Activated naive CD8-positive, alpha-beta T cell (primary cell): ENCODE measurements around the gene SNAPIN.
"Not testable (repeated sequence)": the region's sequence is repeated elsewhere in the genome, so short reads cannot be mapped to it uniquely, and the experiment has no call there.

Source experiments
- H3K27ac Mint-ChIP-seq: one replicate; pipeline ENCODE4 v1.8.0; 2021; ENCODE audit warnings: mixed read lengths
- H3K27me3 Mint-ChIP-seq: one replicate; pipeline ENCODE4 v1.8.0; 2021; ENCODE audit warnings: mixed read lengths
- H3K36me3 Mint-ChIP-seq: one replicate; pipeline ENCODE4 v1.8.0; 2021; ENCODE audit warnings: mixed read lengths
- H3K4me1 Mint-ChIP-seq: one replicate; pipeline ENCODE4 v1.8.0; 2021; ENCODE audit warnings: low read depth, mixed read lengths
- H3K4me3 Mint-ChIP-seq: one replicate; pipeline ENCODE4 v1.8.0; 2021; ENCODE audit warnings: mild to moderate bottlenecking, mixed read lengths
- H3K9me3 Mint-ChIP-seq: one replicate; pipeline ENCODE4 v1.8.0; 2021; ENCODE audit warnings: low read depth, mixed read lengths

SNAPIN gene

GRCh38 chr1:153671628-153672353, 13.3 kb downstream of the SNAPIN start:
- not testable (repeated sequence) for H3K4me3 Mint-ChIP-seq, H3K9me3 Mint-ChIP-seq, H3K27me3 Mint-ChIP-seq
- Mint-ChIP-seq H3K36me3 (peaks cover 11% of the 10 kb centered on the region), H3K4me1 (peaks cover 29% of the 10 kb centered on the region), H3K27ac (peak overlapping the region; percentile 73)

DNA sequence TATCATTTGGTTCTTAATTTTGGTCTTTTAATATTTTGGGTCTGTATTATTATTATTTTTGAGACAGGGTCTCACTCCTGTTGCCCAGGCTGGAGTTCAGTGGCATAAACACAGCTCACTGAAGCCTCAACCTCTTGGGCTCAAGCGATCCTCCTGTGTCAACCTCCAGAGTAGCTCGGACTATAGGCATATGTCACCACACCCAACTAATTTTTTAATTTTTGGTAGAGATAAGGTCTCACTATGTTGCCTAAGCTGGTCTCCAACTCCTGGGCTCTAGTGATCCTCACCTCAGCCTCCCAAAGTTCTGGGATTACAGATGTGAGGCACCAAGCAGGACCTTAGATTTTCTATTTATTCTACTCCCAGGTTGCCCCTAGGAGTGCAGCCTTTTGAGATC, 15.0 kb downstream of the SNAPIN start:
- peaks cover 8% of the 10 kb centered on the region for H3K36me3 Mint-ChIP-seq
- H3K4me1 Mint-ChIP-seq, result peaks cover 29% of the 10 kb centered on the region
- no peaks in the 10 kb centered on the region for H3K9me3 Mint-ChIP-seq
- no peak overlapping the region for H3K27ac Mint-ChIP-seq
- H3K27me3 Mint-ChIP-seq, result peaks cover 14% of the 10 kb centered on the region
- no peak overlapping the region for H3K4me3 Mint-ChIP-seq

DNA sequence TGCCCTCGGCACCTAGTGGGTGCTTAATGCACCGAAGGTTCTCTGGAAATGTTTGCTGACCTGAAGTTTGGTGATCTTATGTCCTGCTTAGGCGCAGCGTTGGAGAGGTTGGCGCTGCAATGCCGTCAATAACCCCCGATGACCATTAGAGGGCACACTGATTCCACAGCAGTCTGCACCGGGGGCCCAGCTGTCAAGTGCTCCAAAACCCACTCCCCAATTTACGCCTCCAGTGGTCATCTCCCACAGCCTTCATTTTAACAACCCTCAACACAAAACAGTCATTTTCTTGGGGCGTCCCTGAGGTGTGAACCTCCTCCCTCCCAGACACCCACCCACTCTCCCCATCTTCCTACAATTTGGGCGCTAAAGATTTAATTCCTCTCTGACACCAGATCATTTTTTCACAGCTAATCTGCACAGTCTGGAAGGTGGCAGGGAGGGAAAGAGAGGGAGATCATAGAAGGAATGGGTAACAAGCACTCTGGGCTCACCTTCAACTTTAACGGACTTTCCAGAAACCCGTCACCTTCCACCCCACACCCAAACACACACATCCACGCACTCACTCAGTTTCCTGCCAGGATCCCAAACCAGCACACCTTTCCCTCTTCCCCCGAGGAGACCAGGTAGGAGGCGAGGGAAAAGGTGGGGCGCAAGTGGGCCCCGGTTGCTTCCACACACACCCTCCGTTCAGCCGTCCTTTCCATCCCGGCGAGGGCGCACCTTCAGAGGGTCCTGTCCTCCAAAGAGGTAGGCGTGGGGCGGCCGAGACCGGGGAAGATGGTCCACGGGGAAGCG, 19.4 kb downstream of the SNAPIN start:
- Mint-ChIP-seq H3K27me3 (peaks cover 26% of the 10 kb centered on the region), H3K27ac (no peak overlapping the region), H3K36me3 (no peaks in the 10 kb centered on the region), H3K4me3 (peak overlapping the region; percentile 76), H3K4me1 (peaks cover 19% of the 10 kb centered on the region), H3K9me3 (no peaks in the 10 kb centered on the region)

GRCh38 chr1:153678519-153679336, 20.2 kb downstream of the SNAPIN start, which contains the start of gene NPR1:
Gene NPR1, plus strand, starts transcription at chr1:153678688. Its CDS starts 421 bp downstream, at chr1:153679109.
- H3K27ac Mint-ChIP-seq, result no peak within 1 kb of the TSS
- H3K36me3 Mint-ChIP-seq, result no peaks in the 10 kb centered on the region
- H3K9me3 Mint-ChIP-seq, result no peaks in the 10 kb centered on the region
- H3K27me3 Mint-ChIP-seq, result peaks cover 26% of the 10 kb centered on the region
- peak within 1 kb of the TSS; percentile 78 for H3K4me3 Mint-ChIP-seq
- H3K4me1 Mint-ChIP-seq, result peaks cover 19% of the 10 kb centered on the region

GRCh38 chr1:153679337-153680119, 21.0 kb downstream of the SNAPIN start:
- Mint-ChIP-seq H3K4me1 (peaks cover 19% of the 10 kb centered on the region), H3K9me3 (no peaks in the 10 kb centered on the region), H3K36me3 (no peaks in the 10 kb centered on the region), H3K4me3 (peak overlapping the region; percentile 78), H3K27me3 (peaks cover 26% of the 10 kb centered on the region), H3K27ac (no peak overlapping the region)

GRCh38 chr1:153680120-153680403, 21.6 kb downstream of the SNAPIN start:
- Mint-ChIP-seq H3K36me3 (no peaks in the 10 kb centered on the region), H3K9me3 (no peaks in the 10 kb centered on the region), H3K27me3 (peaks cover 26% of the 10 kb centered on the region), H3K4me1 (peaks cover 19% of the 10 kb centered on the region), H3K27ac (no peak overlapping the region), H3K4me3 (peak overlapping the region; percentile 78)

GRCh38 chr1:153682730-153683129, 24.2 kb downstream of the SNAPIN start:
- peaks cover 17% of the 10 kb centered on the region for H3K27me3 Mint-ChIP-seq
- H3K36me3 Mint-ChIP-seq, result no peaks in the 10 kb centered on the region
- H3K4me3 Mint-ChIP-seq, result no peak overlapping the region
- no peaks in the 10 kb centered on the region for H3K9me3 Mint-ChIP-seq
- H3K27ac Mint-ChIP-seq, result no peak overlapping the region
- H3K4me1 Mint-ChIP-seq, result peaks cover 15% of the 10 kb centered on the region

DNA sequence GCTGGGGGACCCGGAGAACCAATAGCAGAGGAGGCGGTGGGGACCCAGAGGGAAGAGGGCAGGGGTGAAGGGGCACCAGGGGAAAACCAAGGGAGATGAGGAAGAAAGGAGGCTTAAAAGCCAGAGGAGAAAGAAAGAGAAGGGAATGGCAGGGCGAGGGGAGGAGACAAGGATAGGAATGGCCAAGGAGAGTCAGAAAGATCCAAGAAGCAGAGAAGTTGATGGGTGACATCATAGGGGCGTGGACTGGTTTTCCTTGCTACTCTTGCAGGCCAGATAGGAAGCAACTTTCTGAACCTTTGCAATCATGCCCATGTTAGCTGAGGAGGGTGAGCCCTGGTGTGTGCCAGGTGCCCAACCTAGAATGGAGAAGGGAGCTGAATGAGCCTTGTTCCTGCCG, 25.4 kb downstream of the SNAPIN start:
- H3K4me3 Mint-ChIP-seq, result no peak overlapping the region
- no peaks in the 10 kb centered on the region for H3K36me3 Mint-ChIP-seq
- no peak overlapping the region for H3K27ac Mint-ChIP-seq
- no peaks in the 10 kb centered on the region for H3K9me3 Mint-ChIP-seq
- peaks cover 6% of the 10 kb centered on the region for H3K4me1 Mint-ChIP-seq
- H3K27me3 Mint-ChIP-seq, result peaks cover 10% of the 10 kb centered on the region

DNA sequence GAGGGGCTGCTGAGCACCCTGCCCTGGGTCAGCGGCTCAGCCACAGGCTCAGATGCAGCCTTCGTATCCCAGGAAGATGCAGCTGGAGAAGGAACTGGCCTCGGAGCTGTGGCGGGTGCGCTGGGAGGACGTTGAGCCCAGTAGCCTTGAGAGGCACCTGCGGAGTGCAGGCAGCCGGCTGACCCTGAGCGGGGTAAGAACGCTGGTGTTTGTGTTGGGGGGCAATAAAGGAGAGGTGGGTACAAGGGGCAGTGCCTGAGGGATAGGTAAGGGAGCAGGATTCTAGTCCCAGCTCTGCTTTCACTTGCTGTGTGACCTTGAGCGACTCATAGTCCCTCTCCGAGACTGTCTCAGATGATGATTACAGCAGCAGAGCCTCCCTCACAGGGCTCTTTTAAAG, 26.4 kb downstream of the SNAPIN start:
- H3K4me3 Mint-ChIP-seq, result no peak overlapping the region
- H3K4me1 Mint-ChIP-seq, result peaks cover 5% of the 10 kb centered on the region
- no peaks in the 10 kb centered on the region for H3K9me3 Mint-ChIP-seq
- H3K27ac Mint-ChIP-seq, result no peak overlapping the region
- H3K36me3 Mint-ChIP-seq, result no peaks in the 10 kb centered on the region
- peaks cover 10% of the 10 kb centered on the region for H3K27me3 Mint-ChIP-seq

DNA sequence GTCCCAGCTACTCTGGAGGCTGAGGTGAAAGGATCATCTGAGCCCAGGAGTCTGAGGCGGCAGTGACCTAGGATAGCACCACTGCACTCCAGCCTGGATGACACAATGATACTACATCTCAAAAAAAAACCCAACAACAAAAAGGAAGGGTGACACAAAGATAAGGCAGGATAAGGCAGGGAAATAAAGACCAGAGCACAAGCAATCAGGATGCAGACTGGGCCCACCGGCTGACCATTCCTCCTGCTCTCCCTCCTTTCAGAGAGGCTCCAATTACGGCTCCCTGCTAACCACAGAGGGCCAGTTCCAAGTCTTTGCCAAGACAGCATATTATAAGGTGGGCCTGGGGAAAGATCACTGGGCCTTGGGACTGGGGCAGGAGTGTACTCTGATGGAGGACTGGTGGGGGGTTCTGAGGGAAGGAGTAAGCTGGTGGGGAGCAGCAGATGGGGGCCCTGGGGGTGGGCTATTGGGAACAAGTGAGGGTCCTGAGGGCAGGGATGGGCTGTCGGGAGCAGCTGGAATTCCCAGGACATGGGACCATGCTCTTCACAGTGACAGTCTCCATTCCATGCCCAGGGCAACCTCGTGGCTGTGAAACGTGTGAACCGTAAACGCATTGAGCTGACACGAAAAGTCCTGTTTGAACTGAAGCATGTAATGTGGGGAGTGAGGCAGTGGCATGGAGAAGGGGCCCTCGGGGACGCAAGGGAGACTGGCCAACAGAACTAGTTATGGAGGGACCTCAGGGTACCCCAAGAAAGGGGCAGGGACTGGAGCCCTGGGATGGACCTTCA, 27.2 kb downstream of the SNAPIN start:
- H3K36me3 Mint-ChIP-seq, result no peaks in the 10 kb centered on the region
- no peaks in the 10 kb centered on the region for H3K9me3 Mint-ChIP-seq
- H3K27ac Mint-ChIP-seq, result no peak overlapping the region
- H3K4me1 Mint-ChIP-seq, result peaks cover 7% of the 10 kb centered on the region
- H3K4me3 Mint-ChIP-seq, result no peak overlapping the region
- peaks cover 6% of the 10 kb centered on the region for H3K27me3 Mint-ChIP-seq

DNA sequence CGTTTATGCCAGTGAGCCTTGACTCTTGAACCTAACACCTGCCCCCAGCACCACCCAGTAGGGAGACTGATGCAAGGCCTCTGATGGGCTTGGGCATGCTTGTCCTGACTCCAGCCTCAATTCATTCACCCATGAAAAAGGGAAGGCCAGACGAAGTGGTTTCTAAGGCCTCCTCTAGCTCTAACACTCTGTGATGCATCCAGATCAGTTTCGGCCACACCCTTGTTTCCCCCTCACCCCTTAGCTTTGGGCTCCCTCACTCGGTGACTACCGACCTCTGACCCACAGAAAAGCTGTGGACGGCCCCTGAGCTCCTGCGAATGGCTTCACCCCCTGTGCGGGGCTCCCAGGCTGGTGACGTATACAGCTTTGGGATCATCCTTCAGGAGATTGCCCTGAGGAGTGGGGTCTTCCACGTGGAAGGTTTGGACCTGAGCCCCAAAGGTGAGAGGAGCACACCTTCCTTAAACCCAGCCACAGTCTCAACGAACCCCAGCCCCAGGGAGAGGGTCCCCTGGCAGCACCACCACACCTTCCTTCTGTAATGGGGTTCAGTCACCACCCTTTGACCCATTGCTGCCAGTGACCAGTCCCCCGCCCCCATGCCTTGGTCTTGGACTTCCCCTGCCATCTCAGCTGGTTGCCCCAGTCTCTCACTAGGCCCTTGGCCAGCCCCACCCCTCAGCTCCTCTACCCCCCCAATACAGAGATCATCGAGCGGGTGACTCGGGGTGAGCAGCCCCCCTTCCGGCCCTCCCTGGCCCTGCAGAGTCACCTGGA, 29.0 kb downstream of the SNAPIN start:
- Mint-ChIP-seq H3K9me3 (no peaks in the 10 kb centered on the region), H3K4me1 (peaks cover 12% of the 10 kb centered on the region), H3K27ac (no peak overlapping the region), H3K4me3 (no peak overlapping the region), H3K27me3 (no peaks in the 10 kb centered on the region), H3K36me3 (no peaks in the 10 kb centered on the region)

- no peaks in the 10 kb centered on the region for H3K27me3 Mint-ChIP-seq
- no peak overlapping the region for H3K4me3 Mint-ChIP-seq
- H3K9me3 Mint-ChIP-seq, result no peaks in the 10 kb centered on the region
- no peaks in the 10 kb centered on the region for H3K36me3 Mint-ChIP-seq
- H3K4me1 Mint-ChIP-seq, result peaks cover 12% of the 10 kb centered on the region
- H3K27ac Mint-ChIP-seq, result no peak overlapping the region
These were observed 29.8 kb downstream of the SNAPIN start for GRCh38 chr1:153688276-153688675.

- Mint-ChIP-seq H3K4me1 (peaks cover 12% of the 10 kb centered on the region), H3K36me3 (no peaks in the 10 kb centered on the region), H3K4me3 (no peak overlapping the region), H3K27ac (no peak overlapping the region), H3K9me3 (no peaks in the 10 kb centered on the region), H3K27me3 (no peaks in the 10 kb centered on the region)
These were observed 30.3 kb downstream of the SNAPIN start for GRCh38 chr1:153688736-153689328.
